ENCODE measurements around the gene ZNF683.
"Not testable (repeated sequence)": the region's sequence is repeated elsewhere in the genome, so short reads cannot be mapped to it uniquely, and the experiment has no call there.

The ZNF683 gene

DNA sequence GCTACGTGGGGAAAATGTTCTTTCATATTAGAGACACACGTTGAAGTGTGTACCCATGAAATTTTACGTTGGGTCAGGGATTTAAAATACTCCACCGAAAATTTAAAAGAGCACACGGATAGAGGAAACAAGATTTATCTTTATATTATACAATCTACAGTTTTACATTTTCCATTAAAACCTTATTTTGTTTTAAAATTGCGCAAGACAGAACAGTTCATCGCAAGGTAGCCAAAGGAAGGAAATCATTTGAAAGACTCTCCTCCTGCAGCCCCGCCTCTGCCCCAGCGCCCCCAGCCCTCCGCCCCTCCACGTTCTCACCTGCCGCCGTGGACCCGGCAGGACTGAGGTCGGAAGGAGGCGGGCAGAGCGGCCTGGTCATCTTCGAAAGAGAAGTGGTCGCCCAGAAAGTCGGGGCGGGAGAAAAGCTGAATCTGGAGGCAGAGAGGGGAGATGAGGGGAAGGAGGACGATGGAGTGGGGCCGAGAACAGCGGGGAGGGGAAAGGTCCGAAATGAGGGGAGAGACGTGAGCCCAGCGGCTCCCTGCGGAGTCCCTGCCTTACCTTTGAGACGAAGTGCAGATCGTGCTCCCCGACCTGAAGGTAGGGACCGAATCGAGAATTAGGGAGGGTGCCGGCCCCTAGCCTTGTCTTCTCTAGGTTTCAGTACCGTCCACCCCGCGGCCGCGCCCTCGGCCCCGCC lies 36.6 kb downstream of the ZNF683 start:
- DNase-seq, result no peak

- not testable (repeated sequence) for DNase-seq
Observed at GRCh38 chr1:26333312-26333711, 39.2 kb downstream of the ZNF683 start.

DNA sequence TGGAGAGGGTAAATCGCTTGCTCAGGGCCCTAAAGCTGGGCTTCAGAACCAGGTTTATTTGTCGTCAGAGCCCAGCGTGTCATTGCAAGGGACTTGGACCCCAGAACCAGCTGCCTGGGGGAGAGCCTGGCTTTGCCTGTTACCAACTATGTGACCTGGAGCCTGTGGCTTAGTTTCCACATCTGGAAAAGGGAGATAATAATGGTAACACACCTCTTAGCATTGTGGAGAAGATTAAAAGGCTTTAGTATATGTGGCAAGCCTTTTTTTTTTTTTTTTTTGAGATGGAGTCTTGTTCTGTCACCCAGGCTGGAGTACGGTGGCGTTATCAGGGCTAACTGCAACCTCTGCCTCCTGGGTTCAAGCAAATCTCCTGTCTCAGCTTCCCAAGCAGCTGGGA lies 42.3 kb downstream of the ZNF683 start:
- DNase-seq, result no peak

DNA sequence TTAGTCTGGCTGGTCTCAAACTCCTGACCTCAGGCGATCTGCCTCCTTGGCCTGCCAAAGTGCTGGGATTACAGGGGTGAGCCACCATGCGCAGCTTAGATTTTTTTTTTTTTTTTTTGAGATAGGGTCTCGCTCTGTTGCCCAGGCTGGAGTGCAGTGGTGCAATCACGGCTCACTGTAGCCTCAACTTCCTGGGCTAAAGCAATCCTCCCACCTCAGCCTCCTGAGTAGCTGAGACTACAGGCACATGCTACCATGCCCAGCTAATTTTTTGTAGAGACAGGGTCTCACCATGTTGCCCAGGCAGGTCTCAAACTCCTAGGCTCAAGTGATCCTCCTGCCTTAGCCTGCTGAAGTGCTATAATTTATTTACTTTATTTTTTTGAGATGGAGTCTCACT lies 43.2 kb downstream of the ZNF683 start:
- DNase-seq, result not testable (repeated sequence)

- no peak for DNase-seq
Observed at GRCh38 chr1:26328597-26328996, 44.0 kb downstream of the ZNF683 start.

DNA sequence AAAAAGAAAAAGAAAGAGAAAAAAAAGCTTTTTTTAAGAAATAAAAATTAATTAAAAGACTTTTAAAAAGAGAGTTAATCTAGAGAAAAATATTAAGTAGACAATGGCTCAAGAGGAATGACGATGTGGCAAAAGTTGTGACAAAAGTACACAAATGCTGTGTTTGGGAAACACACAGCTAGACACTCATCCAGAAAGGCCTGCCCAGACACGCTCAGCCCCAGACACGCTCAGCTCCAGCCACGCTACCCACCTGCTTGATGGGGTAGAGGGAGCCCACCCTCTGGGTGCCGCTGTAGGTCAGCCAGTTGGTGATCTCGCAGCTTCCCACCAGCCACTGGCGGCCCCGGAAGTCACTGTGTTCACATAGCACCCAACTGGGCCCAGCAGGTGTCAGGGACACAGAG lies 44.6 kb downstream of the ZNF683 start:
- DNase-seq, result no peak

DNA sequence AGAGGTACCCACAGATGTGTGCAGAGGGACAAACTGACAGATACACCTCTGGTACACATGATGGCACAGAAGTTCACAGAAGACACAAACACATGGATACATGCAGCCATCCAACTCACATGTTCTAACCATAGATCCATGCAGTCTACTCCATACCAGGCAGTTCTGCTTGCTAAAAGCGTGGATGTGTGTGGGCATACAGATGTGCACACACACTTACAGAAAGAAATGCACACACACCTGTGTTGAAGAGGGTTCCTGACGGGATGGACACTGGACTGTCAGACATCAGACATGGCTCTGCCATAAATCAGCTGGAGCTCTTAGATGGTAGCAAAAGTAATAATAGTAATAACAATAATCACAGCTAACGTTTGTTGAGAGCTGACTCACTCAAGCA lies 48.0 kb downstream of the ZNF683 start:
- DNase-seq, result no peak

GRCh38 chr1:26323382-26323781 lies 49.2 kb downstream of the ZNF683 start:
- DNase-seq, result no peak

- no peak for DNase-seq
Observed at GRCh38 chr1:26322042-26322331, 50.6 kb downstream of the ZNF683 start.

- peak; percentile 59 for DNase-seq
Observed at GRCh38 chr1:26321315-26322041, 51.1 kb downstream of the ZNF683 start.

DNA sequence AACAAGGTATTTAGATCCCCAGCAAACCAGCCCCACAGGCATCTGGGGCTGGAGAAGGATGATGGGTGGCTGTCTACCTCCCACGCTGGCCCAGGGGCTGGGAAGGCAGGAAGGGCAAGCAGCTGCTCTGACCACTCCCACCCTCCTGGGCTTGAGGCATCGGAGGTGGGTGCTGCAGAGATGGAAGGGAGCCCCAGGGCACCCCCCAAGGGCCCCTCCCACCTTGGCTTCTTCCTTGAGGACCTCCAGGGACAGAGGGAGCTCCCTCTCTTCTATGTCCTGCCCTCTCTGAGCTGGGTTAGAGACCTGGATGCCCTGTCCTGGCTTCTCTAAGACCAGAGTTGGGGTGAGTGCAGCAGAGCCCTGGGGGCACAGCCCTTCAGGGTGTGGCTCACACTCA lies 51.7 kb downstream of the ZNF683 start:
- DNase-seq, result no peak

DNA sequence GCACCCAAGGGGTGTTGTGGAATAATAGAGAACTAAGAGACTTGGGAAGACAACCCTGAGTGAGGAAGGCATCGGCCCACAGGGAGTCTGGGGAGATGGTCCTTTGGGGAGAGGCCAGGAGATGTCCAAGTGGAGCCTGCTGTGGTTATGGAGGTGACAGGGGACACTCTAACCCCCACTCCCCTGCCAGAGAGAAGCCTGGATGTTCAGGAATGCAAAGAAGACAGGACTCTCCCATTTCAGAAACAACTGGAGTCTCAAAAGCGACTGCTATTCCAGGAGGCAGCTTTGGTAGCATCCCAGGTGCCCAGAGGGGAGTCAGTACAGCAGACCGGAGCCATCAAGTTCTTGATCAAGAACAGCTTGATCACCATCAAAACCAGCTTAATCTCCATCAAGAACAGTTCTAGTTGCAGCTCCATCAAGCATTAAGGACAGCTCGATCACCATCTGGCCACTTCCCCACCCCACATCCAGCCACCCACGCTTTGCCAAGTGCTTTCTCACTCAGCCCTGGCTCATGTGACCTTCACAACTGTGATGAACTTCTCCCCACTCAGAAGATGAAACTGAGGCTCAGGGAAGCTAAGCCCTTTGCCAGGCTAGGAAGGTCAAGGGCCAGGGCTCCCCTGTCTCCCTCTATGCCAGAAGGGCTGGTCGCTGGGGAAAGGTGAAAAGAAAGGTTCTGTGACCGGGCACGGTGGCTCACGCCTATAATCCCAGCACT lies 54.0 kb downstream of the ZNF683 start:
- no peak for DNase-seq

DNA sequence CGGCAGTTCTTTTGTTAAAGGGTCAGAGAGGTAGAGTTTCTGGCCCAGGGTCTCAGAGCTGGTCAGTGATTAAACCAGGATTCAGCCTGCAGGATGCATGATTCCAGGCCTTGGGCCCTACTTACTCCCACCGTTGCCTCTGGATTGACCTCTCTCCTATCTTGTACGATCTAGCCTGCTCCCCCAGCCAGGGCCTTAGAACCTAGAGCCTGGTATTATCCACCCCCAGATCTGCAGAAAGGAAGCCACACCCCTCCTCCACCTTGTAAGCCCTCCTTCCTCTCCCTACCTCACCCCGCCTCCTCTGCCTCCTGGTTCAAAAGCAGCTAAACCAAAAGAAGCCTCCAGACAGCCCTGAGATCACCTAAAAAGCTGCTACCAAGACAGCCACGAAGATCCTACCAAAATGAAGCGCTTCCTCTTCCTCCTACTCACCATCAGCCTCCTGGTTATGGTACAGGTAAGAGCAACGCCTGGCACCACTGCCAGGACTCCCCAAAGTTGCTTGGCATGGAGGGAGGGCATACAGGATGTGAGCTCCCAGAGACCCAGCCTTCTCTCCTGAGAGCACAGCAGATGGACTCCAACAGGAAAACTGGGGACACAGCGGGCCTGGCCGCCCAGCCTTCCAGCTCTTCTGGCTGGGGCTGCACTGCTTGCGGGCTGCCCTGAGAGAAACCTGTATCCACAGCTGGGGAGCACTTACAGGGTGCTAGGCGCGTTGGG lies 54.8 kb downstream of the ZNF683 start, which contains the start of gene CD52:
CD52 (plus strand) TSS at position 347 of the 726 bp plus-strand sequence; CDS start at position 407, 60 bp downstream.
- no peak for DNase-seq

DNA sequence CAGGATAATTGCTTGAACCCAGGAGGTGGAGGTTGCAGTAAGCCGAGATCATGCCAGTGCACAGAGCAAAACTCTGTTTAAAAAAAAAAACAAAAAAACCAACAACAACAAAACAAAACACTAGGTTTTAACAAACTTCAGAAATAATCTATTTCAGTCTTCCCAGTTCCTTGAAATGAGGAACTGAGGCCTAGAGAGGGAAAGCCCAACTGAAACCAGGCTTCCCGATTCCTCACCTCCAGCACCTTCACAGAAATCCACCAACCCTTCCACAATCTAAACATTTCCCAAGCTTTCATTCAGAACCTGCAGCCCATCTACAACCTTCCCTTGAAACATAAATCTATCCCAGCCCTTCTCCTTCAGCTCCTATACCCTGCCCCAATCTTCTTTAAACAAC lies 55.4 kb downstream of the ZNF683 start:
- DNase-seq, result no peak

- no peak for DNase-seq
Observed at GRCh38 chr1:26315874-26316850, 56.4 kb downstream of the ZNF683 start.

GRCh38 chr1:26314501-26314900 lies 58.0 kb downstream of the ZNF683 start:
- DNase-seq, result no peak

All from NCI-H2227 treated with DMSO at 0.1 percent for 48 hours (cell line).